Measurements from ENCODE around the gene PLAC8L1.

Gene PLAC8L1

GRCh38 chr5:146079695-146080373 lies 25.5 kb downstream of the PLAC8L1 start:
- no peak for DNase-seq

GRCh38 chr5:146078566-146078965 lies 26.8 kb downstream of the PLAC8L1 start:
- no peak for DNase-seq

- DNase-seq = peak; percentile 1 to 8
Measured at GRCh38 chr5:146076455-146076854, 28.9 kb downstream of the PLAC8L1 start.

GRCh38 chr5:146076028-146076427 lies 29.3 kb downstream of the PLAC8L1 start:
- peak; percentile 15 to 77 for DNase-seq

GRCh38 chr5:146073239-146073900 lies 32.0 kb downstream of the PLAC8L1 start:
- no peak for DNase-seq

GRCh38 chr5:146072595-146072994 lies 32.8 kb downstream of the PLAC8L1 start:
- DNase-seq = no peak

- no peak for DNase-seq
Measured at GRCh38 chr5:146071171-146071570, 34.2 kb downstream of the PLAC8L1 start.

GRCh38 chr5:146070746-146071145 lies 34.6 kb downstream of the PLAC8L1 start:
- no peak for DNase-seq

GRCh38 chr5:146069780-146070099 lies 35.6 kb downstream of the PLAC8L1 start:
- DNase-seq = no peak

GRCh38 chr5:146068977-146069779 lies 36.2 kb downstream of the PLAC8L1 start:
- DNase-seq = no peak

GRCh38 chr5:146068206-146068605 lies 37.2 kb downstream of the PLAC8L1 start:
- DNase-seq = no peak

- no peak for DNase-seq
Measured at GRCh38 chr5:146066968-146067367, 38.4 kb downstream of the PLAC8L1 start.

GRCh38 chr5:146060221-146060585 lies 45.2 kb downstream of the PLAC8L1 start:
- DNase-seq = no peak

GRCh38 chr5:146059460-146060220 lies 45.7 kb downstream of the PLAC8L1 start:
- no peak for DNase-seq

- DNase-seq = no peak
Measured at GRCh38 chr5:146055432-146055831, 49.9 kb downstream of the PLAC8L1 start.

- no peak for DNase-seq
Measured at GRCh38 chr5:146052780-146053179, 52.6 kb downstream of the PLAC8L1 start.

GRCh38 chr5:146051678-146052077 lies 53.7 kb downstream of the PLAC8L1 start:
- DNase-seq = no peak

- no peak for DNase-seq
Measured at GRCh38 chr5:146050086-146050485, 55.3 kb downstream of the PLAC8L1 start.

- DNase-seq = no peak
Measured at GRCh38 chr5:146049704-146050026, 55.7 kb downstream of the PLAC8L1 start.

GRCh38 chr5:146048994-146049703 lies 56.2 kb downstream of the PLAC8L1 start:
- peak; percentile 64 to 67 for DNase-seq

- DNase-seq = no peak
Measured at GRCh38 chr5:146047396-146047795, 58.0 kb downstream of the PLAC8L1 start.

GRCh38 chr5:146043722-146044121 lies 61.7 kb downstream of the PLAC8L1 start:
- DNase-seq = no peak
